ENCODE data around the gene GREB1L. TPM values are rescaled to one million over a fixed set of nuclear protein-coding genes. Genes with fewer than 3 reads are reported as not detected.
A peak's percentile ranks its signal among the peaks of the same experiment; 100 is the strongest.

The GREB1L gene
- total RNA-seq, 2 experiments from 2014 or later = not detected

DNA sequence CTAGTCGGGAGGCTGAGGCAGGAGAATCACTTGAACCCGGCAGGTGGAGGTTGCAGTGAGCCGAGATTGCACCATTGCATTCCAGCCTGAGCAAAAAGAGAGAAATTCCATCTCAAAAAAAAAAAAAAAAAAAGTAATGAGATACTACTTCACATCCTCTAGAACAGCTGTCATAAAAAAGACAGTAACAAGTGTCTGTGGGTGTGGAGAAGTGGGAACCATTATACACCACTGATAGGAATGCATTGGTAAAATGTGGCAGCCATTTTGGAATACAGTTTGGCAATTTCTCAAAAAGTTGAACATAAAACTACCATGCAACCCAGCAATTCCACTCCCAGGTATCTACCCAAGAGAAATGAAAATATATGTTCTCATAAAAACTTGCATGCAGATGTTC is 166.6 kb downstream of the GREB1L start:
- no peak for DNase-seq
- no peak overlapping the region for H3K4me3 Mint-ChIP-seq
- ChIA-PET POLR2A (no interaction called here), CTCF (no interaction called here)
- no peaks in the 10 kb centered on the region for H3K27me3 Mint-ChIP-seq
- no peaks in the 10 kb centered on the region for H3K9me3 Mint-ChIP-seq (ENCODE audit: low read depth)
- H3K27ac Mint-ChIP-seq = no peak overlapping the region
- no peaks in the 10 kb centered on the region for H3K36me3 Mint-ChIP-seq (ENCODE audit: low read depth)
- no peak for ATAC-seq
- no peaks in the 10 kb centered on the region for H3K4me1 Mint-ChIP-seq
- intact Hi-C loops (cut with DNase I, micrococcal nuclease) = loop anchor here in 1 of 2 experiments (10.0 kb wide), 1 partner anchor 214 kb away; no protein-coding TSS in a partner anchor

DNA sequence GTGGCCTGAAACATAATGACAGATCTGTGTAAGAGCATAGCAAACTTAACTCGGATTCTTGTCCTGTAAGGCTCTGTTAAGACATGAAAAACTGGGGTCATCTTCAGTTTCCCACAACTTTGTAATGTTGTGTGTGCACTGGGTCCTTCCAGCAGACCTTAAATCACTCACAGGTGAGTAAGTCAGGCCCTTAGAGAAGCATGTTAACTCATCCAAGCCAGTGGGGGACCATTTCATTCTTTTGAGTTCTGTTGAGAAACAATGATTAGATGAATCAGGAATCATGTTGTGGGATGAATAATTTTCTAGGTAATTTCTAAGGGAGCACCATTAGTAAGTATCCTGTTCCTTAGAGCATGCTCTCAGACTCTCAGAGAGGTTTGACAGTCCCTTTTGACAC is 191.4 kb downstream of the GREB1L start:
- intact Hi-C loops (cut with DNase I, micrococcal nuclease) = no loop called here
- Mint-ChIP-seq H3K4me1 (no peaks in the 10 kb centered on the region), H3K9me3 (ENCODE audit: low read depth) (no peaks in the 10 kb centered on the region), H3K27me3 (peaks cover 10% of the 10 kb centered on the region), H3K4me3 (no peak overlapping the region), H3K27ac (no peak overlapping the region), H3K36me3 (ENCODE audit: low read depth) (no peaks in the 10 kb centered on the region)
- ATAC-seq = no peak
- DNase-seq = no peak
- POLR2A ChIA-PET = no interaction called here
- CTCF ChIA-PET = interaction anchor here (1.0 kb wide), 1 partner anchor 8 kb away, joined by 3 read pairs; no protein-coding TSS in a partner anchor

DNA sequence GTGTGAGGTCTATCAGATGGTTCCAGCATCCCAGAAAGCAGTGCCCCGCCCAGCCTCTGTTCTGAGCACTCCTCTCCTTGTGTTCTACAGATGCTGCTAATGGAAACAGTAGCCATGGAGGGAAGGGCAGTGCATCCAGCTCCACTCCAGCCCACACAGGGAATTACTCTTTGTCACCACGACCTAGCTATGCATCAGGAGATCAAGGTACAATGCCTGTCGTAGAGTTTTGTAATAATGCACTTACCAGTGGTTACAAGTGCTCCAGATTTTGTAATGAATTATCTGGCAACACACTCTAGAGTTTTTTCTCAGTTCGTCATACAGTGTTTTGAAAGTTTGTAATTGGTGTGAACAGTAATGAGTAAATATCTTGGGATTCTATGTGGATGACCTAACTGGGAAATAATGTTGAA is 197.4 kb downstream of the GREB1L start:
- no peak for ATAC-seq
- no peak for DNase-seq
- H3K4me3 Mint-ChIP-seq = no peak overlapping the region
- POLR2A ChIA-PET = interaction anchor here (0.6 kb wide), 1 partner anchor 675 kb away, joined by 4 read pairs; no protein-coding TSS in a partner anchor
- intact Hi-C loops (cut with DNase I, micrococcal nuclease) = no loop called here
- CTCF ChIA-PET = interaction anchor here (0.6 kb wide), 1 partner anchor 226 kb away, joined by 5 read pairs; no protein-coding TSS in a partner anchor
- no peaks in the 10 kb centered on the region for H3K36me3 Mint-ChIP-seq (ENCODE audit: low read depth)
- no peaks in the 10 kb centered on the region for H3K9me3 Mint-ChIP-seq (ENCODE audit: low read depth)
- H3K4me1 Mint-ChIP-seq = no peaks in the 10 kb centered on the region
- H3K27me3 Mint-ChIP-seq = peaks cover 23% of the 10 kb centered on the region
- no peak overlapping the region for H3K27ac Mint-ChIP-seq

DNA sequence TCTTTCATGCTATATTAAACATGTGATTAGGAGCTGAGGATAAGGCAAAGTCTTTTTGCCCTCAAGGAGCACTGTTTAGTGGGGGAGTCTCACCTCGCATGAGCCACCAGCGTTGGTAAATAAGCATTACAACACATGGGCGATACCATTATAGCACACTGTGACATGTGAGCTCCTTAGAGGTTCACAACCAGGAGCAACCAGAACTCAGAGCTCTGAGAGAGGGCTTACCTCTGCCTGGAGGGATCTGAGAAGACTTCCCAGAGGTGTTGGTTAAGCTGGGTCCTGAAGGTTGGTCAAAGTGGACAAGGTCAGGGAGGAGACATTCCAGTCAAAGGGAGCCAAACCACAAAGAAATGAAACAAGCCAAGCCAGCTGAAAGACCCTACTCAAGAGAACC is 199.6 kb downstream of the GREB1L start:
- POLR2A ChIA-PET = no interaction called here
- Mint-ChIP-seq H3K27ac (no peak overlapping the region), H3K4me3 (no peak overlapping the region), H3K36me3 (ENCODE audit: low read depth) (no peaks in the 10 kb centered on the region), H3K4me1 (no peaks in the 10 kb centered on the region), H3K9me3 (ENCODE audit: low read depth) (no peaks in the 10 kb centered on the region), H3K27me3 (peaks cover 14% of the 10 kb centered on the region)
- intact Hi-C loops (cut with DNase I, micrococcal nuclease) = loop anchor here (5.0 to 10.0 kb wide), 3 partner anchors 57 to 229 kb away; no protein-coding TSS in a partner anchor
- DNase-seq = no peak
- ATAC-seq = no peak
- CTCF ChIA-PET = interaction anchor here (1.2 kb wide), 1 partner anchor 8 kb away, joined by 3 read pairs; no protein-coding TSS in a partner anchor

DNA sequence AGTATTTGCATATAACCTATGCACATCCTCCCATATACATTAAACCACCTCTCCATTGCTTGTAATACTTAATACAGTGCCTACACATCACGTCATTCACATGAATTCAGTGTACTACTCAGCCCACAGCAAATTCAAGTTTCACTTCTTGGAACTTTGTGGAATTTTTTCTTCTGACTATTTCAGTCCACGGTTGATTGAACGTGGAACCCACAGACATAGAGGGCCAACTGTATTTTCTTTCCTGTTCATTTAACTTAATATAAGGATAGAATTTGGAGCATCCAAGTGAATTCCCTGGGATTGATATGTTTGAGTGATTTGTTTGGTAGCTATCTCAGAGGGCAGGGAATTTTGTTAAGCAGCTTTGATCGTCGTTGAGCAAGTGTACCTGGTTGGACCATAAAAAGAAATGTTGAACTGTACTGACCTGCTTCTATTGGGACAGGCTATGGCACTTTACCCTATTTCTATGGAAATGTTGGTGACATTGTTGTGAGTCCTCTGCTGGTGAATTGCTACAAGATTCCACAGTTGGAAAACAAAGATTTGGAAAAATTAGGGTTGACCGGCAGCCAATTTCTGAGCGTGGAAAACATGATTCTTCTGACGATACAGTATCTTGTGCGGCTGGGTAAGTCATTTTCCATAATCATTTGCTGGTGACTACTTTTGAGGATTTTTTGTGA is 201.9 kb downstream of the GREB1L start:
- Mint-ChIP-seq H3K9me3 (ENCODE audit: low read depth) (no peaks in the 10 kb centered on the region), H3K4me1 (no peaks in the 10 kb centered on the region), H3K27ac (no peak overlapping the region), H3K36me3 (ENCODE audit: low read depth) (no peaks in the 10 kb centered on the region), H3K27me3 (peaks cover 14% of the 10 kb centered on the region), H3K4me3 (no peak overlapping the region)
- intact Hi-C loops (cut with DNase I, micrococcal nuclease) = loop anchor here (1.0 to 10.0 kb wide), 4 partner anchors 59 to 249 kb away; no protein-coding TSS in a partner anchor
- ATAC-seq (no peak), DNase-seq (no peak)
- ChIA-PET CTCF (interaction anchor here (0.9 to 1.7 kb wide), 3 partner anchors 228 to 249 kb away, joined by 3 to 12 read pairs (median 5); no protein-coding TSS in a partner anchor), POLR2A (no interaction called here)

DNA sequence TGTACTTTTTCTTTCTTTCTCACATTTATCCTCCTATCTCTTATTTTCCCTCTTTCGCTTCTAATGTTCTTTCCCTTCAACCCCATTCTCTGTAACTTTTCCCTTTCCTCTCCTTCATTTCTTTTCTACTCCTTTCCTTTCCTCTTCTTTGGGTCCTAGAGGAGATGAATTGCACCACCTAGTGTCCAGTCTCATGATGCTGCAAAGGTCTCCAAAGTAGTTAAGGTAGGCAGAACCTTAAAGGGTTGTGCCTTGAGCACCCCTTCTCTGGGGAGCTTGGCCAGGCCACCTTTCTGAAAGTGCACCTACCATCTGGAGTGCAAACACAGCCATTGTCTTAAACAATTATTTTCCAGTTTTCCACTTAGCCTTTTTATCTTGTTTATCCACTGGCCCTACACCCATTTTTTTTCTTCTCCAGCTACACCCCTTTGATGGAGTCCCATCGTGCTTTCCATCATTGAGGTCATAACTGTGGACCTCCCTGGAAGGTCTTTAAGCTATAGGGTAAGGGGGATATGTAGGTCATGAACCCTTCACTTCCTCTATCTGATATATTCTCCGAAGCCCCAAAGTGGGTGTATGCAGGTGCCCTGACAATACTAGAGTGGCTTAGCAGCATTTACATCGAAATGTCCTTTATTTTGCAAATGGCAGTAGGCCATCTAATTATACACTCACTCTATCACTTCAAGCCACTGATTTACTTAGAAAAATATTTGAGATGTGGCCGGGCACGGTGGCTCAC is 202.6 kb downstream of the GREB1L start:
- no peaks in the 10 kb centered on the region for H3K36me3 Mint-ChIP-seq (ENCODE audit: low read depth)
- ChIA-PET POLR2A (interaction anchor here (0.7 kb wide), 1 partner anchor 354 kb away, joined by 3 read pairs; no protein-coding TSS in a partner anchor), CTCF (interaction anchor here (0.9 to 1.7 kb wide), 3 partner anchors 229 to 250 kb away, joined by 3 to 12 read pairs (median 3); no protein-coding TSS in a partner anchor)
- no peak for ATAC-seq
- intact Hi-C loops (cut with DNase I, micrococcal nuclease) = loop anchor here (1.0 to 10.0 kb wide), 5 partner anchors 53 to 249 kb away; no protein-coding TSS in a partner anchor
- no peak overlapping the region for H3K4me3 Mint-ChIP-seq
- H3K27me3 Mint-ChIP-seq = peaks cover 13% of the 10 kb centered on the region
- no peak overlapping the region for H3K27ac Mint-ChIP-seq
- no peaks in the 10 kb centered on the region for H3K9me3 Mint-ChIP-seq (ENCODE audit: low read depth)
- DNase-seq = peak; percentile 18
- H3K4me1 Mint-ChIP-seq = no peaks in the 10 kb centered on the region

DNA sequence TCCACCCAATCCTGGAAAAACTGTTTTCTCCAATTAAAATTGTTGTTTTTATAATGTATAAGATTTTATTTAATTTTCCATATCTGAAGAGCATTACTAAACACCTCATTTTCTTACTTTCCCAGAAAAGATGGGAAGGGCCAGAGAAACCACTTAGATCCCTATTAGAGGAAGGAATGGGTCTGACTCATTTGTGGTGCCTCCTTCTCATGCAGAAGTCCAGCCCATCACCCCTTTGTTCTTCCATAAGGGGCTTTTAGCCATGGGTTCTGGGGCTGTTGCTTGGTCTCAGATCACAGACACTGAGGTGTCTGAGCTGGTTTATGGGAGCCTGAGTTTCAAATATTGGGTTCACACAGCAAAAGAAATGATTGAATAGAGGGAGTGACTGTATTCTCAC is 206.3 kb downstream of the GREB1L start:
- Mint-ChIP-seq H3K27ac (no peak overlapping the region), H3K36me3 (ENCODE audit: low read depth) (no peaks in the 10 kb centered on the region), H3K9me3 (ENCODE audit: low read depth) (no peaks in the 10 kb centered on the region), H3K4me1 (no peaks in the 10 kb centered on the region), H3K4me3 (no peak overlapping the region), H3K27me3 (peaks cover 6% of the 10 kb centered on the region)
- POLR2A ChIA-PET = no interaction called here
- intact Hi-C loops (cut with DNase I, micrococcal nuclease) = loop anchor here (5.0 to 10.0 kb wide), 3 partner anchors 49 to 113 kb away; no protein-coding TSS in a partner anchor
- CTCF ChIA-PET = interaction anchor here (1.0 kb wide), 1 partner anchor 253 kb away, joined by 3 read pairs; no protein-coding TSS in a partner anchor
- ATAC-seq (no peak), DNase-seq (no peak)

DNA sequence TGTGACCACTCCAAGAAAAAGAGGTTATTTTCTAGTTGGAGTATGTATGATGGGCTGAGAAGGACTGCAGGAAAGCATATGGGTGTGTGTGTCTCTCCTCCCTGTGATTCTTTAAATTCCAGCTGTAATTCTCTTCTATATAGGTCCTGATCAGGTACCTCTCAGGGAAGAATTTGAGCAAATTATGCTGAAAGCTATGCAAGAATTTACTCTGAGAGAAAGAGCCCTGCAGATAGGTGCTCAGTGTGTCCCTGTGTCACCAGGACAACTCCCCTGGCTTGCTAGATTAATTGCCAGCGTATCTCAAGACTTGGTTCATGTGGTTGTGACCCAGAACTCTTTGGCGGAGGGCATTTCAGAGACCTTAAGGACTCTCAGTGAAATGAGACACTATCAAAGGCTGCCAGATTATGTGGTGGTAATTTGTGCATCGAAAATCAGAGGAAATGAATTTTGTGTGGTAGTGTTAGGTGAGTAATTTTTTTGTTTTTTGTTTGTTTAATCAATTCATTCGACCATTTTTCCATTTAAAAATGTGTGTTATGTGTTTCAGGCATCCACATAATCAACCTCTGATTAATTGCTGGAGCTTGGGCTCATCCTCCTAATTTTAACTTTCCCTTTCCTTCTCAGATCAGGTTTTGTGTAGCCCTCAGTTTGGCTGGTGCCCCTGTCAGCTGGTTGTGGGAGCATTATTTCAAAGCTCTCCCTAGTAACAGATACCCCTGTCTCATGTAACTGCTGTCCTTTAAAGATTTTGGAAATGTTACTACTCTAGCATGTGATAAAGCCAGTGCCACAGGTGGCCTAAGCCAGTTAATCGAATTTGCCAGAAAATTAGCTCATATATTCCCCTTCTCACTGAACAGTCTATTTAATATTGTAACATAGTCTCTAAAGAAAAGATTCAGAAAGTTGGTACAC is 207.6 kb downstream of the GREB1L start:
- Mint-ChIP-seq H3K4me3 (no peak overlapping the region), H3K36me3 (ENCODE audit: low read depth) (no peaks in the 10 kb centered on the region), H3K4me1 (no peaks in the 10 kb centered on the region), H3K27me3 (peaks cover under 1% of the 10 kb centered on the region), H3K27ac (no peak overlapping the region), H3K9me3 (ENCODE audit: low read depth) (no peaks in the 10 kb centered on the region)
- POLR2A ChIA-PET = no interaction called here
- CTCF ChIA-PET = interaction anchor here (1.0 kb wide), 1 partner anchor 254 kb away, joined by 3 read pairs; no protein-coding TSS in a partner anchor
- no peak for DNase-seq
- intact Hi-C loops (cut with DNase I, micrococcal nuclease) = loop anchor here (5.0 to 10.0 kb wide), 3 partner anchors 48 to 115 kb away; no protein-coding TSS in a partner anchor
- no peak for ATAC-seq

DNA sequence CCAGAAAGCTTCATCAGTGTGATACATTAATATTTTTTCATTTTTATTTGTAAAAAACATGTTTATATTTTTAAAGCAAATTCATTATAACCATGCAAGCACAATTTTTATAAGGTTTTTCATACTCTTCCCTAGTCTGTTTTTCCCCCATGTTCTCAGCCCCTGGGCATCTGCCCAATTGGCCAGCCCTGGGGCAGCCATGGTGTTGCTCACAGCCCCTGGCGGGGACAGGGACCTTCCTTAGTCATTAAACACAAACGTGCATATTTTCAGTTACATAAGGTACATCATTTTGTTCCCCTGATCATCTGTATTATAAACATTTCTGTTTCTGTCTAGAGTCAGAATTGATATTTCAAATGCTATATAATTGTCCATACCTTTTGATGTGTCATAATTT is 208.5 kb downstream of the GREB1L start:
- H3K27ac Mint-ChIP-seq = no peak overlapping the region
- H3K9me3 Mint-ChIP-seq (ENCODE audit: low read depth) = no peaks in the 10 kb centered on the region
- H3K4me1 Mint-ChIP-seq = no peaks in the 10 kb centered on the region
- intact Hi-C loops (cut with DNase I, micrococcal nuclease) = no loop called here
- ChIA-PET POLR2A (no interaction called here), CTCF (no interaction called here)
- no peak overlapping the region for H3K4me3 Mint-ChIP-seq
- no peaks in the 10 kb centered on the region for H3K36me3 Mint-ChIP-seq (ENCODE audit: low read depth)
- ATAC-seq (no peak), DNase-seq (no peak)
- peaks cover 2% of the 10 kb centered on the region for H3K27me3 Mint-ChIP-seq

DNA sequence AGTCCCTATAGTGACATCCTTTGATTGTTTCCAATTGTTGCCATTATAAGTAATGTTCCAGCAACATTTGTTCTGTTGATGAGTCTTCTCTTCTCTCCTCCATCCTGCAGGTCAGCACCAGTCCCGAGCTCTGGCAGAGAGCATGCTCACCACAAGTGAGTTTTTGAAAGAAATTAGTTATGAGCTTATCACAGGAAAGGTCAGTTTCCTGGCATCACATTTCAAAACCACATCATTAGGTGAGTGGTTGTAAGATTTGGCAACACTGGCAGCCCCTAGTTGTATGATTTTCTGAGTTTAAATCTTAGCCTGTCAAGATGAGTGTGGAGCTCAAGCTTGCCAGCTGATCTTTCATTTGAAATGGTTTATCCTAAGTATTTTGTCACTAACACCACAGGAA is 208.9 kb downstream of the GREB1L start:
- Mint-ChIP-seq H3K27me3 (peaks cover 2% of the 10 kb centered on the region), H3K4me1 (no peaks in the 10 kb centered on the region), H3K36me3 (ENCODE audit: low read depth) (no peaks in the 10 kb centered on the region), H3K27ac (no peak overlapping the region), H3K9me3 (ENCODE audit: low read depth) (no peaks in the 10 kb centered on the region), H3K4me3 (no peak overlapping the region)
- no peak for DNase-seq
- intact Hi-C loops (cut with DNase I, micrococcal nuclease) = no loop called here
- ATAC-seq = no peak
- ChIA-PET POLR2A (no interaction called here), CTCF (no interaction called here)

DNA sequence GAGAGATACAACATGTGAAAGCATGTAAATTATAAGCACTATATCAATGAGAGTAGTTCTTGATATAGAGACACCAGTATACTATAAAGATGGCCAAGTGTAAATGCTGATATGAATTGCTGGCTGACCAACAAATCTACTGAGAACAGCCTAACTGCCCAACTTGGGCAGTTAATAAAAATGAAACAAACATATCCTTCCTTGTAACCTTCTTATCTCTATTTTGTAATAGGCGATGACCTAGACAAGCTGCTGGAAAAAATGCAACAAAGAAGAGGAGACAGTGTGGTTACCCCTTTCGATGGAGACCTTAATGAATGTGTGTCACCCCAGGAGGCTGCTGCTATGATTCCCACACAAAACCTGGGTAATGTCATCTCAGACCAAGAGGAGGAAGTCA is 209.8 kb downstream of the GREB1L start:
- H3K9me3 Mint-ChIP-seq (ENCODE audit: low read depth) = no peaks in the 10 kb centered on the region
- POLR2A ChIA-PET = no interaction called here
- ATAC-seq (no peak), DNase-seq (no peak)
- CTCF ChIA-PET = interaction anchor here (0.7 to 1.3 kb wide), 2 partner anchors 9 to 500 kb away, joined by 3 read pairs; no protein-coding TSS in a partner anchor
- intact Hi-C loops (cut with DNase I, micrococcal nuclease) = no loop called here
- H3K4me3 Mint-ChIP-seq = no peak overlapping the region
- no peak overlapping the region for H3K27ac Mint-ChIP-seq
- no peaks in the 10 kb centered on the region for H3K36me3 Mint-ChIP-seq (ENCODE audit: low read depth)
- H3K4me1 Mint-ChIP-seq = peaks cover 4% of the 10 kb centered on the region
- H3K27me3 Mint-ChIP-seq = peaks cover 2% of the 10 kb centered on the region
